ENCODE data around the gene GPR62.

The GPR62 gene

GRCh38 chr3:51938780-51939425 is 16.3 kb upstream of the GPR62 start:
- no peak for DNase-seq

- no peak for DNase-seq
Observed at GRCh38 chr3:51940648-51941462, 14.3 kb upstream of the GPR62 start.

- DNase-seq = no peak
Observed at GRCh38 chr3:51941463-51941797, 13.8 kb upstream of the GPR62 start.

GRCh38 chr3:51941798-51942602 is 13.2 kb upstream of the GPR62 start, which contains the start of the genes PARP3 and RRP9:
PARP3 (plus strand) TSS chr3:51942363; CDS start chr3:51943356, 993 bp downstream.
RRP9 (minus strand) TSS chr3:51941904; CDS start chr3:51941867, 37 bp downstream.
- peak; percentile 96 to 98 (median 98) for DNase-seq

- DNase-seq = peak in 2 of 4 experiments; percentile 29 to 38
Observed at GRCh38 chr3:51942603-51943450, 12.4 kb upstream of the GPR62 start.

GRCh38 chr3:51943451-51944391 is 11.5 kb upstream of the GPR62 start:
- DNase-seq = no peak

GRCh38 chr3:51944451-51945021 is 10.6 kb upstream of the GPR62 start:
- DNase-seq = no peak

GRCh38 chr3:51945031-51945840 is 9.9 kb upstream of the GPR62 start:
- no peak for DNase-seq

- DNase-seq = no peak
Observed at GRCh38 chr3:51945926-51946705, 9.1 kb upstream of the GPR62 start.

- no peak for DNase-seq
Observed at GRCh38 chr3:51946796-51947195, 8.4 kb upstream of the GPR62 start.

GRCh38 chr3:51947215-51947900 is 7.8 kb upstream of the GPR62 start:
- no peak for DNase-seq

GRCh38 chr3:51948016-51948580 is 7.1 kb upstream of the GPR62 start:
- DNase-seq = no peak

- DNase-seq = no peak
Observed at GRCh38 chr3:51949121-51949520, 6.1 kb upstream of the GPR62 start.

- DNase-seq = no peak
Observed at GRCh38 chr3:51950899-51951298, 4.3 kb upstream of the GPR62 start.

- no peak for DNase-seq
Observed at GRCh38 chr3:51953445-51953844, 1.7 kb upstream of the GPR62 start.

GRCh38 chr3:51954105-51954504 is 1.1 kb upstream of the GPR62 start:
- no peak for DNase-seq

GRCh38 chr3:51954713-51955112 is 468 bp upstream of the GPR62 start:
- no peak for DNase-seq

All from activated naive CD4-positive, alpha-beta T cell (primary cell).